CD4-positive, alpha-beta T cell treated with Interleukin-2 at 100 ng/mL for 4 hours (primary cell): Measurements from ENCODE around the gene IRF9.

Experiments used
- DNase-seq: peaks from one replicate; pipeline ENCODE4 v3.0.0-alpha.2; 2020; ENCODE audit warnings: low spot score

The IRF9 gene

DNA sequence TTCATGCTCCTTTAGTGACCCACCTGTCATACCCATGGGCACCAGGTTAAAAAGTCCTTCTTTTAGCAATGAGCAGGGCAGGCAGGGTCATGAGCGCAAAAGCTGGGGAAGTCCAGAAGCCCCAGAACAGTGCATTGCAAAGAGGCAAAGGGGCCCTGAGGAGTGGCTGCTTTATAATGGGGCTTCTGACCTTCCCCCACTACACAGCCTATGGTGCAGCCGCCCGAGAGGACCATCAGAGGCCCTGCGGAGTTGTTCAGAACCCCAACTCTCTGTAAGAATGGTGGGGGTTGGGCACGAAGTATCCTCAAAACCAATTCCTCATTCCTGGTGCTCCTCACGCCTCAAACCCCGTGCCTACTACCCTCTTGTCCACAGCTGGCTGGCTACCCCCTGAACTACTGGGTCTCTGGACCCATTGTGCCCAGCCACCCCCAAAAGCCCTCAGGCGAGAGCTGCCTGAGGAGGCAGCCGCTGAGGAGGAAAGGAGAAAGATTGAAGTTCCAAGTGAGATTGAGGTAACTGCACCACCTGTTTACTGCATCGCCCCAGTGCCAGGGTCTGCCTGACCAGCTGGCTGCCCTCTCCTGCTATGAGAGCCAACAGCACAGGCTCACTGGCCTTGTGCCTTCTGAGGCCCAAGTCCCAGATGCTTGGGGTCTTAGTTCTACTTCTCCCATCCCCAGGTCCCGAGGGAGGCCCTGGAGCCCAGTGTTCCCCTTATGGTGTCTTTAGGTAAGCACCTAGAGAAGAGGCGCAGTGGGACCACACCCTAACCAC is 17.5 kb downstream of the IRF9 start:
- DNase-seq, result no peak

DNA sequence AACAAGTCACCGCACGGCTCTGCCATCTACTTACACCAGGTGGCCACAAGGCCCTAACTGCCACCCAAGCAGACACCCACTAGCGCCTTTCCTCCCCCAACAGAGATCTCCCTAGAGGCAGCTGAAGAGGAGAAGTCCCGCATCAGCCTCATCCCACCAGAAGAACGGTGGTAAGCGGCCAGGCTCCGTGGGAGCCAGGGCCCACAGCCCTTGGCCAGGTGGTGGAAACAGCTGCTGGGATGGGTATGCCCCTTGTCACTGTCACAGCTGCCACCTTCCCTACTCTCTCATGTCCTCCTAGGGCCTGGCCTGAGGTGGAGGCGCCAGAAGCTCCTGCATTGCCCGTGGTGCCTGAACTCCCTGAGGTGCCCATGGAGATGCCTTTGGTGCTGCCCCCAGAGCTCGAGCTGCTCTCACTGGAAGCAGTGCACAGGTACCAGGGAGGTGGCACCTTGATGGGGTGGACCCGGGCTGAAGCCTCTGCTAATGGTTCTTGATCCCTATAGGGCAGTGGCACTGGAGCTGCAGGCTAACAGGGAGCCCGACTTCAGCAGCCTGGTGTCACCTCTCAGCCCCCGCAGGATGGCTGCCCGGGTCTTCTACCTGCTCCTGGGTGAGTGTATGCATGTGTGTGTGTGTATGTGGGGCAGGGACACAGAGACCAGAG is 18.4 kb downstream of the IRF9 start:
- DNase-seq, result no peak

DNA sequence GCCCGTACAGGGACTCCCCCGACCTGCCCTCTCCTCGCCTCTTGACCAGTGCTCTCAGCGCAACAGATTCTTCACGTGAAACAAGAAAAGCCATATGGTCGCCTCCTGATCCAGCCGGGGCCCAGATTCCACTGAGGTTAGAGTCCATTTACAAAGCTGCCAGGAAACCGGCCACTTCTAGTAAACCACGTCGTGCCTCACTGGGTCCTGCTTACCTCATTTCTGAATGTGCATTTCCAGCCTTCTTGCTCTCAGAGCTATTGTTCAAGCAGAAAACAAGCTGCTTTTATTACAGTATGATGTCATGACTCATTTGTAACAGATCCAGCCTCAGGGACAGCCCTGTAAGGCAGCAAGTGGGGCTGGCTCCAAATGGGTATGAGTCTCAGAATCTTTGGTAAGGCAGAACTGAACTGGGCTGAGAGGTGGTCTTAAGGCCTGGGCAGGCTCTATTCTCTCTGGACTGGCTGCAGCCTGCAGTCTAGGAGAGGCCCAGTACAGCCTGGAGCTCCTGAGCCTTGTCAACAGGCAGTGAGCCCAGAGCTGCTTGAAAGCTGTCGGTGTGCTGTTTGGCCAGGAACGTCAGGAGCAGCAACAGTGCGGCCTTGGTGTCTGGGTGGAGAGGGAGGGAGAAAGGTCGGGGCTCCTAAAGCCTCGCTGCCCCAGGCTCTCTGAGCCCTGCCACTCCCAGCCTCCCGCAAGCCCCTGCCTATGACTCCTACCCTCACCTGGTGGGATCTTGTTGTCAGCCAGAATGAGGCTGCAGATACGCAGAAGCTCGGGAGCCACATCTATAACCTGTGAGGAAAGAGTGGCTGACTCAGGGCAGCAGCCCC is 19.1 kb downstream of the IRF9 start:
- DNase-seq, result no peak

DNA sequence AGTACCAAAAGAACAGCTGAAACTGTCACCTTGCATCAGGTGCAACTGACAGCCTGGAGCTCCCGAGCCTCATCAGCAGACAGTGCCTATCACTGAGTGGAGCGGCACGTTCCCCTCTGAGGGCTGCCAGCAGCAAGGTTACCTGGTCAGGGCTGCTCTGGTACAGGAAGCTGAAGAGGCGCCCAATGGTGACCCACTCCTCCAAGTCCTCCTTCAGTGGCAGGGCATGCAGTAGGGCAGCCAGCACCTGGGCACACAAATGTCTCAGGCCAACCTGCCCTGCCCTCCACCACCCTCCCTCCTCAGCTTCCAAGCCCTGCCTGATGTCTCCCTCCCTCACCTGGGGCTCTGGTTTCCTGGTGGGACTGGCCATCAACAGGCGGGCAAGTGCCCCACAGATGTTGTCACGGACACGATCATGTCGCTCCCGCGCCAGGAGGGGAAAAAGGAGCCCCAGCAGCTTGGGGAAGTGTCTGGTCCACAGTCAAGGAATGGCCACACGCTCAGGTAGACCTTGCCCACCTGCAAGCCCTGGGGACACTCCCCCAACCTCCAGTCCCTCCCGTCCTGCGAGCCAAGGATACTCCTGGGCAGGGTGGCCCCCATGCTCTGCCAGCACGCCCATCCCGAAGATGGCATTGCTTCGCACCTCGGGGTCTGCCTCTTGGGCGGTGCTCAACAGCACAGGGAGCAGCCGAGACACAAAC is 20.5 kb downstream of the IRF9 start:
- DNase-seq, result no peak

DNA sequence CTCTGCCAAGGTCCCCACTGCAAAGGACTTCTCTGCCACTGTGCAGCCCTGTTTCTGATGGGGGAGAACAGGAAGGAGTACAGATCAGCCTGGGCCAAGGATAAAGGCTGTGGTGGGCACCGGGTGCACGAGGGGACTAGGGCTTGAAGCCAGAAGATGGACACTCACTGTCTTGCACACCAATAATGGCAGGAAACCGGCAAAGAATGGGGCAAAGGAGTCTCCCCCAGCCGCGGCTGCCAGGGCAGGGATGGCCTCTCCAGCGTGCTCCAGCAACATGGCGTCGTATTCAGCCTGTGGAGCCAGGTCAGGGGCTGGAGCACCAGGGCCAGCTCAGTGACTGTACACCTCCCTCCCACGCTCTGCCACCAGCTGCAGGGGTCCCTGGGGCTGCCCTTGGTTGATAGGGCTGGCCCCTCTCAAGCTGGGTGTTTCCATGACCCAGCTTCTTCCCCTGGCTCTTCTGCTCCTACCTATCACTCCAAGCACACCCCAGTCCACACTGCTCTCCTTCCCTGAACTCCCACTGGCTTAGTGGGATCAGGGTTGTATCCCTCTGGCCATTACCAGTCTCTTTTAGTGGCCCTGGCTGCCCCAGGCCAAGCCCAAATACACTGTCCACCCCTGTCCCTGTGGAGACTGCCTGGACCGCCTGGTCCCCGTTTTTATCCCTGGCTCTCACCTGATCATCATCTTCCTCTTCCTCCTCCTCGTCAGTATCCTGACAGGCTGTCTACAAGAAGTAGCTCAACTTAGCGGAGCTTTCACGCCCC is 21.2 kb downstream of the IRF9 start:
- DNase-seq, result no peak

DNA sequence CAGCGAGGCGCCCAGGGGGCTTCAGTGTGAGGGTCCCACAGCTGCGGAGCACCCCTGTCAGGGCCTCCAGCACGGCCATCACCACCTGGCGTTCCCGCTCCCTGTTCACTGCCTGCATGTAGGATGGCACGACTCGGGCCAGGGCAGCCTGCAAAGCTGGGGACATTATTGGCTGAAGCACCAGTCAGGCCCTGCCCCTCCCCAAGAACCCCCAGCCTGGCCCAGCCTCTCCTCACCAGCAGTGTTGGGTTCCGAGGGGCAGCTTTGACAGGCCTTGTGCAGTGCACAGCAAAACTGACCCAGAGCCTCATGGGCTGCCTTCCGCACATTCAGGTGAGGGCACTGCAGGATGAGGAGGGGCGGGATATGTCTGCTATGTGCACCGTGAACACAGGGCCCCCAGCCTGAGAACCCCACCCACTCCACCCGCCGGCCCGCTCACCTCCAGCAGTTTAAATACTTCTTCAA is 22.0 kb downstream of the IRF9 start:
- DNase-seq, result no peak

DNA sequence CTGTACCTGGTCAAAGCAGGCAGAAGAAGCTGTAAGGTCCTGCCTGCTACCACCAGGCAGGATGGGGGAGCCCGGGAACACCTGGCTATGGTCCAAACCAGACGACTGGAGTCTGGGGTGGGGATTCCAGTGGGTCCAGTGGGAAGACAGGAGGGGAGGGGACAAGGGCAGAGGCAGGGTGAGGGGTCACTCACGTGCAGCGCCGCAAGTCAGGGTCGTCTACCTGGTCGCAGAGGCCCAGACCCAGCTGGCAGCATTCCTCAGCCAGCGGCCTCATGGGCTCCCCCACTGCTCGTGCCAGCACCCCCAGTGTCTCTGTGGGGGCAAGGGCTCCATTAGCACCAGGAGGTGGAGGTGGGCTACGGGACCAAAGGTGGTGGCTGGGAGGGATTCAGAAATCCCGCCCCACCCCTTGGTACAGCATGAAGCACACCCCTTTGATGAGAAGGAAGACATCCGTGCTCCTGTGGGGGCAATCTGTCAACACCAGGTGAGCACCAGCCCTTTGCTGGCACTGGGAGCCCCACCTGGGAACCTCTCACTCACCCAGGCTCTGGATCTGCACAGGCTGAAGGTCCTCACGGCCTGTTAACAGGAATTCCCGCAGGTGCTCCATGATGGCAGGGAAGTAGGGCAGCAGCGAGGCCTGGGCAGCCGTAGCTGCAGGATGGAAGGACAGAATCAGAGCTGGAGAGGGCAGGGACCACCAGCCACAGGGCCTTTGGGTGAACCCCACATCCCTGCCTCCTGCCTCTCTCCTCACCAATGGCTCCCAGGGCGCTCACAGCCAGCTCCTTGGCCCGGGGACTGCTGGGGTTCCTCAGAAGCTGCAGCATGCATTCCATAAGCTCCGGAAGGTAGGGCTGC is 23.3 kb downstream of the IRF9 start:
- DNase-seq, result no peak

DNA sequence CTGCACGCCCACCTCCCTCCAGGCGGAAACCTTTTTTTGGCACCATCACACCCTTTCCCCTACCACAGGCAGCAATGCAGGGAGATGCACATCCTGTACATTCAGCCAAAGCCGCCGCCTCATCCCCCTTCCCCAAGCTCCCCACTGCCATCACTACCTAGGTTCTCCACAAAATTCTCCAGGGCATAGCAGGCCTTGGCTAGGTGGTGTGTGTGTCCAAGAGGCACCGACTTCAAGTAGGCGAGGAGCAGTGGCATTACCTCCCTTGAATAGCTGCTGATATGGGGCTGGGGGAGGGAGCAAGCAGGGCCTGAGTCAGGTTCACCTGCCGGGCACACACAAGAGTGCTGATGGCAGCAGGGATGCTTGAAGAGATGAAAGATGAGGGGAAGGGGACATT is 24.0 kb downstream of the IRF9 start:
- DNase-seq, result no peak

DNA sequence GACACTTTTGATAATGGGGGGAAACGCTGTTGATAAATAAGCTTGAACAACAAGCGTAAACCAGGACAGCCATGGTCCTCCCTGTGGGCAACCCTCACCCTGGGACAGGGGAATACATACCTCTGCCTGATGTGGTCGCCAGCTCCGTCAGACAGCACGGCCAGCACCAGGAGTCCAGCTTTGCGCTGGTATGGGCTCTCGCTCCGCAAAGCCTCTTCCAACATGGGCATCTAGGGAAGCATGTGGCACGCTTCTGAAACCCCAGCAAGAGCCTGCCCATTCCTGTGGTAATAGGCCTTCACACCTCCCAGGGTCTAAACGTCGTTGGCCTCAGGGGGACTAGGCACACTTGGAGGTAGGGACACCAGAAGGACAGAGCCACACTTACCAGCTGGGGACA is 24.7 kb downstream of the IRF9 start:
- no peak for DNase-seq

DNA sequence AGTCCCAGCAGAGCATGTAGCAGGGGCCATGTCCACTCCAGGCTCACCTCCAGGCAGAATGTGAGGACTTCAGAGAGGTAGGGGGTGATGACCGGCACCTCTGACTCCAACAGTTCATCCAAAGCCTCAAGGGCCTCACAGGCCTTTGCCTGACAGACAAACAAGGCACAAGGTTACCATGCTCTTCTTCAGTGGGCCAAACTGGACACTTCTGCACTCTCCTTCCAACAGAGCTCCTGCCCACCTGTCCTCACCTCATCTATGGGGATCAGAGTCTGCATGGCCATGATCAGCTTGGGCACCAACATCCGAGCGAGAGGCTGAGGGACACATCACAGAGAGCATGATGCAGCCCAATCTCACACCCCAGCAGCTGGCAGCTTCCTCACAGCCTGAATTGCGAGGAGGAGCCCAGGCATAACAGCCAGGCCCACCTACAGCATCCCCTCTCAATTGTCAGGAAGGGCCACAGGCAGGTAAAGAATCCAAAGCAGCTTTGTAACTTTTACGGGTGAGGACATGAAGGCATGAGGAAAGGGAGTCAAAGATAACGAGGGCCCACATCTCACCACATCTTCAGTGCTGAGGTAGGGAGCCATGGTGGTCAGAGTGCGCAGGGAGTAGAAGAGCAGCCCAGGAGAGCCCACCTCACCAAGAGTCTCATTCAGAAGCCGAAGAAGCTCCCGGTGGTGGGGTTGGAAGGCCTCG is 25.9 kb downstream of the IRF9 start:
- DNase-seq, result no peak

DNA sequence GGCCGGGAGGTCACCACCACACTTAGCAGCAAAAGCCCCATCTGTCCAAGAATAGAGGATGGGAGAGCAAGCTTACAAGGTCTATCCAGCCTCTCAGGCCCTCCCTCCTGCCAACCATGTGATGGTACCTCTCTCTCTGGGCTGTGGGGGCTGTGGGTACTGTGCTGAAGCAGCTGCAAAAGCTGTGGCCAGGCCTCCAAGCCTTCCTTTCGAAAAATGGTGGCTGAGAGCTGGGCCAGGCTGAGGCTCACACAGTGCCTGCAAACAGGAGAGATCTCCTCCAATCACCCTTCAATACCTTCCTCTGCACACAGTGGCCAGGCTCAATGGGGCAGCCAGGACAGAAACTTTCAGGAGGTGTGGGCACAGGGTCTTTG is 26.5 kb downstream of the IRF9 start:
- no peak for DNase-seq

DNA sequence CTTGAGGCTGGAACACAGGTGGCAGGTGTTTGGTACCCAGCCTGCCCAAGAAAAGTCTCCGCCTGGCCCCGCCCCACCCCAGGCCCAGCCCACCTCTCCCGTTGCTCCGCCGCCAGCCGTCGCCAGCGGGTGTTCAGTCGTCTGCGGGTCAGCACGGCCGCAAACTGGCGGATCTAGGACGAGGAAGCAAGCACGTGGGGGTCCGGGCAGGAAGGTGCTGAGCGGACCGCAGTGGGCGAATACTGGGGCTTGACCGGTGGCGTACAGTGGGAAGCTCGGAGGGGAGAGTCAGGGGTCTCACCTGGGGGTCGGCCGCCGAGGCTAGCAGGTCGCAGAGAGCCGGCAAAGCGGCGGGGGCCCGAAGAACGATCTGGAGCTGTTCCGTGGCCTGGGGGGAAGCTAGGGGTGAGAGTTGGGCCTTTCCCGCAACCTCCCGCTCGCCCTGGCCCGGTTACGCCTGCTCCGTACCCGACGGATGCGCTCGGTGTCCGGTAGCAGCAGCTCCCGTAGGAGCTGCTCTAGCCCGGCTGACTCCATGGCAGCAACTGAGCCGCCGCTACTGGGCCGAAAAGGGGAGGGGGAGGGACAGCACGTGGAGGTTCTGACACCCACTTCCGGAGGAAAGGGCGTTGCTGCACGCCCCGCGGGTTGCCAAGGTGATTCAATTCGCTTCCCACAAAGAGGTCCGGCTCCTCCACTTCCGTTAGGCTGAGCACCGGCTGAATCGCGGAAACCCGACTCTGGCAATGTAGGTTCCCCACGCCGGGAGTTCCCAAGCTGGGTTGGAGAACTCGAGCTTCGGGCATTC is 27.4 kb downstream of the IRF9 start, which contains the start of gene IPO4:
Gene IPO4, minus strand, starts transcription at position 566 of the 808 bp plus-strand sequence. Its CDS starts 29 bp downstream, at position 537.
- DNase-seq, result peak; percentile 97

DNA sequence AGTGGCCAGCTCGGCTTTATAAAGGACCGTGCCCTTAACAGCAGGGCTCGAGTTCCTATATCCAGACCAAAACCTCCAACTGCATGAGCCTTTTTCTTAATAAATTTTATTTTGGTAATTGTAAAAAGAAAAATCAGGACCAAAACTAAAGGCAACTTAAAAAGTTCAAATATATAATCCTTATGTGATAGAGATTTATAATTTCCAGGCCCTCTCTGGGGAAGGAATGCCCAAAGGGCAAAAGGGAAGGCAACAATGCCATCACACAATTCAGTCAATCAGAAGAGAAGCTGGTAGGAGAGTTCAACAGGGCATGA is 28.0 kb downstream of the IRF9 start:
- DNase-seq, result no peak

DNA sequence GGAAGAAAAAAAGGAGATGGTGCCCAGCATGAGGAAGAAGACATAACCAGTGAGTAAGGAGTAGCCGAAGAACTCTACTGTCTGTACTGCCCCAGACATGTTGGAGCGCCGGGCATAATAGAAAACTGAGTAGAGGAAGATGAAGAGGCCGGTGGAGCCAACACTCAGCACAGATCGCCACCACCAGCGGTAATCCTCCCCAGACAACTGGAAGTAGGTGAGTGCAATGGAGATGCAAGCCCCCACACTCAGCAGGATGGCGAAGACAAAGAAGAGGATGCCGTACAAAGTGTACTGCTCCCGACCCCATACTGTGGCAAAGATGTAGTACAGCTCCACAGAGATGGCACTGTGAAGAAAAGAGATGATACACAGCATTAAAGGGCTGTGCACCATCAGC is 28.4 kb downstream of the IRF9 start:
- no peak for DNase-seq

DNA sequence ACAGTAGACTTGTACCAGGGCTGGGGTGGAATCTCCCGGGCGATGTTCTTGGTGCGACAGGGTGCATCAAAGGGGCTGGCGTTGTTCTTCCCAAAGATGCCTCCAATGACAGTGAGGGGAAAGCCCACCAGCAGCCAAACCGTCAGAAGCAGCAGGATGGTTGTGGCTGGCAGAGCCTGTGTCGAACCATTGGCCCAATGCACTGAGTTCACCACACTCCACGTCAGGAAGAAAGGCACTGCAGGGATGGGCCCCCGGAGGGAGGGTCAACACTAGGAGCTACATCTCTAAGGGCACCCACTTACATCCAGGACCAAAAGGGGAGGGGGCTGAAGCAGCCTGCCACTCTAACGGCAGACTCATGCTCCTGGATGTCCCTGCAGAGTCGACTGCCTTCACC is 29.4 kb downstream of the IRF9 start:
- no peak for DNase-seq

DNA sequence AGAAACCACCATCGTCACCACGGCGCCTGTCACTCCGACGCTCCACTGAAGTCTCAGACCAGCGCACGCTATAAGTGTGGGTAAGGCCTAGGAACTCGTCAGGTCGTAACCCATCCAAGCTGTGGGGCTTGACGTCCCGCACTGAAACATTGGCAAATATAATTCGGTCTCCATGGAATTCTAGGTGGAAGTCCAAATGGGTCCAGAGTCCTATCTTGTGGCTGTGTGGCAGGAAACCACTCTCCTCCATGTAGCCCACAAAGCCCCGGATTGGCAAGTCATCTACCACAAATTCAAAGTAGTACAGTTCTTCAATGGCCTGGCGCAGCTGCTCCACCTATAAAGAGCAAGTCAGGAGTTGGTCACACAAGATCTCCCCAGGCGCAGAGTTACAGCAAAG is 31.9 kb downstream of the IRF9 start:
- no peak for DNase-seq

DNA sequence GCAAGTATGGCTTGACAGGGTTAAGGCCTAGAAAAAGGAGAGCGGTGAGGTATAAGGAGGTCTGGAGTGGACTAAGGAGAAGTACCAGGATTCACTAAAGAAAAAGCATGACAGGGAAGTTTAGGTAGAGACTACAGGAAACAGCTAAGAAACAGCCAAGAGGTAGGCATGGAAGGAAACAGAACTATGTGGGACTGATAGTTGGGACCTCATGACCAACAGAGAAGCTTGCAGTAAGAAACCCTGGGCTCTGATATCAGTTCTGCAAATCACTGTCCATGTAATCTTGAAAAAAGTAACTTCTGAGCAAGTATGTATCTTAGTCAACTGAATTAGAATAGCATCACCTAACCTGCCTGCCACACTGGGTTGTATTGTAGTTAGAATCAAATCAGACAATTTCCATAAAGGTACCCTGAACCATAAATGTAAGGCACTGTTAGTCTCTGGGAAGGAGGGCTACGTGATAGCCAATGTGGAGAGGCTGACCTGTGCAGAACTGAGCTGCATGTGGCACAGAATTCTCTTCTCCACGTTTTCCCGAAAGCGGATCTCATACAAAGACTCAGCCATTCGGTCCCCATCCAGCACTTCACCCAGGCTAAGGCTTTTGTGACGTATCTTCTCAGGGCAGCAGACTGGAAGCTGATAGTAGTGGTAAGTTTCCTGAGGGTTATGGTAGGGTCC is 33.3 kb downstream of the IRF9 start:
- no peak for DNase-seq

DNA sequence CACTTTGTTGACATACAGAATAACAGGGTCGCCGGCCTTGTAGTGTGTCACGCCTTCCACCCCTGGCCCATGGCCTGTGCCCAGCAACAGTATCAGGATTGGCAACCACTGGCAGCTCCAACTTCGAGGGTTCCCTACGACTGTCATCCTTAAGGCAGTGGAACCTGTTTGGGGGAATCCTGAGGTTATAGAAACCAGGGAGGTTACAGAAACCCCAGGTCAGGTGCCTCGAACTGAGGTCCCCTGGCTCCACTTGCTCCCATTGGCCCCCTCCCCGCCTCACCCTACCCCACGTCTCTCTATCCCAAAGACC is 33.8 kb downstream of the IRF9 start:
- no peak for DNase-seq
